ENCODE data around the gene MEGF9.

The MEGF9 gene

GRCh38 chr9:120692901-120693699, 21.2 kb downstream of the MEGF9 start:
- no peak overlapping the region for H3K27ac ChIP-seq
- TF ChIP-seq ZFX (IDR thresholded peaks at IDR 0.05; ENCODE audit: borderline replicate concordance) (no peak), CTCF (IDR thresholded peaks at IDR 0.05) (no peak)

GRCh38 chr9:120690372-120690771, 23.9 kb downstream of the MEGF9 start:
- H3K27ac ChIP-seq: no peak overlapping the region
- TF ChIP-seq ZFX (IDR thresholded peaks at IDR 0.05; ENCODE audit: borderline replicate concordance): no peak
- no peak for TF ChIP-seq CTCF (IDR thresholded peaks at IDR 0.05)

GRCh38 chr9:120689860-120690259, 24.4 kb downstream of the MEGF9 start:
- no peak overlapping the region for H3K27ac ChIP-seq
- TF ChIP-seq ZFX (IDR thresholded peaks at IDR 0.05; ENCODE audit: borderline replicate concordance) (no peak), CTCF (IDR thresholded peaks at IDR 0.05) (no peak)

GRCh38 chr9:120688758-120689157, 25.5 kb downstream of the MEGF9 start:
- no peak overlapping the region for H3K27ac ChIP-seq
- no peak for TF ChIP-seq ZFX (IDR thresholded peaks at IDR 0.05; ENCODE audit: borderline replicate concordance)

- H3K27ac ChIP-seq: no peak overlapping the region
- TF ChIP-seq ZFX (IDR thresholded peaks at IDR 0.05; ENCODE audit: borderline replicate concordance) (no peak), CTCF (IDR thresholded peaks at IDR 0.05) (no peak)
Measured at GRCh38 chr9:120683150-120683549, 31.1 kb downstream of the MEGF9 start.

- H3K27ac ChIP-seq: no peak overlapping the region
- TF ChIP-seq CTCF (IDR thresholded peaks at IDR 0.05) (no peak), ZFX (IDR thresholded peaks at IDR 0.05; ENCODE audit: borderline replicate concordance) (no peak)
Measured at GRCh38 chr9:120681121-120681520, 33.1 kb downstream of the MEGF9 start.

- TF ChIP-seq CTCF (IDR thresholded peaks at IDR 0.05) (no peak), ZFX (IDR thresholded peaks at IDR 0.05; ENCODE audit: borderline replicate concordance) (no peak)
Measured at GRCh38 chr9:120680579-120680978, 33.7 kb downstream of the MEGF9 start.

More at GRCh38 chr9:120680579-120680978, 33.7 kb downstream of the MEGF9 start:
- no peak overlapping the region for H3K27ac ChIP-seq

All from 22Rv1 (cell line).